Subcutaneous preadipocyte (primary cell): ENCODE data around the gene EMC1. TPM values are rescaled to one million over a fixed set of nuclear protein-coding genes. Genes with fewer than 3 reads are reported as not detected.

Experiments
- total RNA-seq: library from RNA; depleted of rRNA; stranded (reverse); fragments of >200 nt; gene quantifications from 2 replicates; pipeline ENCODE4 v1.2.3, GENCODE V29; 2012

Gene EMC1
- 59.2 and 81.9 TPM in 2 replicates for total RNA-seq

GRCh38 chr1:19251305-19252196, at the start of gene EMC1, which contains the start of gene MRTO4:
TSS of gene EMC1 (minus strand) at chr1:19251524. CDS start at chr1:19251509, 15 bp downstream.
TSS of gene MRTO4 (plus strand) at chr1:19251805. CDS start at chr1:19251836, 31 bp downstream.

GRCh38 chr1:19288324-19289241, 37.3 kb upstream of the EMC1 start, which contains the start of gene AKR7A3:
TSS of gene AKR7A3 (minus strand) at chr1:19288770. CDS start at chr1:19288709, 61 bp downstream.

GRCh38 chr1:19209990-19210771, 41.1 kb downstream of the EMC1 start, which contains the start of gene UBR4:
TSS of gene UBR4 (minus strand) at chr1:19210266. CDS start at chr1:19210248, 18 bp downstream.

Other genes with a start within 250 kb of the EMC1 start
- 95.5 and 121 TPM in 2 replicates for gene UBR4, start 41.3 kb downstream of the EMC1 start, total RNA-seq
- gene MRTO4, start 281 bp upstream of the EMC1 start, total RNA-seq, result 36.4 and 50.2 TPM in 2 replicates
- 0.73 and 1.4 TPM in 2 replicates for gene AKR7A3, start 37.2 kb upstream of the EMC1 start, total RNA-seq
- 64.1 and 66.1 TPM in 2 replicates for gene AKR7A2, start 60.6 kb upstream of the EMC1 start, total RNA-seq
- gene SLC66A1, start 60.8 kb upstream of the EMC1 start, total RNA-seq, result 19.5 and 24.3 TPM in 2 replicates
- gene CAPZB, start 234.0 kb upstream of the EMC1 start, total RNA-seq, result 171 and 180 TPM in 2 replicates